B cell (primary cell): Measurements from ENCODE around the gene FRMD4A.

Experiments used
- EZH2 ChIP-seq: IDR thresholded peaks from 2 replicates; pipeline ENCODE4 v1.6.1; 2012; ENCODE audit warnings: borderline replicate concordance, low read depth, mild to moderate bottlenecking, moderate library complexity, low read length; ENCODE audit not compliant: insufficient read depth, poor library complexity, severe bottlenecking
- TF ChIP-seq, protein P1 (sequence below): fragments of 200-600 bp; IDR thresholded peaks from one replicate; pipeline ENCODE4 v1.8.0; 2022; ENCODE audit warnings: antibody characterized with exemption, mild to moderate bottlenecking

DNA sequence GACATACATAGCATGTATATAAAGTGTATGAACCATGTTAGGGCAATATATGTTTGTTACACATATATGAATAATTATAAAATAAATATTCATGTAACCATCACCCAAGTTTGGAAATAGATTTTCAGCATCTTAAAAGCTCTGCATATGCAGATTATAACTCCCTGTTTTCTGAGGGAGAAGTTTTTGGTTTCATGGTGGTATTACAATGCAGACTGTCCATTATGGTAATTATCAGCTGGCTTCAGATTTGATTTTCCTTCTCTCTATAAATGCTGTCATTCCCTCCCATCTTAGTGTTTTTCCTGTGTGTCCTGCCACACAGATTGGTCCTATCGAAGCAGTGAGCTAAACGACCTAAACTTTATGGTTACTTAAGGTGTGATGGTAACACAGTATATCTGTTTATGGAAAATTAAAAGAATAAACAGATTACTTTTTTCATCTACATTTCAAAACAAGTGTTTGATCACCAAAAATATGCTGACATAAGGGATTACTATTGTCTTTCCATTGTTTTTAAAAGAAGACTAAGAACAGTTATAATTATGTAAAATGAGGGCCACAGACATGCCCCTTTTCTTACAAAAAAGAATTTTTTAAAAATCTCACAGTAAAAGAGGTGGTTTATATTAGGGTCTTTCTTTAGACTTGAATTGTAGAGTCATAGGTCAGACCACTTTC is 726.2 kb downstream of the FRMD4A start:
- TF ChIP-seq, protein P1, sequence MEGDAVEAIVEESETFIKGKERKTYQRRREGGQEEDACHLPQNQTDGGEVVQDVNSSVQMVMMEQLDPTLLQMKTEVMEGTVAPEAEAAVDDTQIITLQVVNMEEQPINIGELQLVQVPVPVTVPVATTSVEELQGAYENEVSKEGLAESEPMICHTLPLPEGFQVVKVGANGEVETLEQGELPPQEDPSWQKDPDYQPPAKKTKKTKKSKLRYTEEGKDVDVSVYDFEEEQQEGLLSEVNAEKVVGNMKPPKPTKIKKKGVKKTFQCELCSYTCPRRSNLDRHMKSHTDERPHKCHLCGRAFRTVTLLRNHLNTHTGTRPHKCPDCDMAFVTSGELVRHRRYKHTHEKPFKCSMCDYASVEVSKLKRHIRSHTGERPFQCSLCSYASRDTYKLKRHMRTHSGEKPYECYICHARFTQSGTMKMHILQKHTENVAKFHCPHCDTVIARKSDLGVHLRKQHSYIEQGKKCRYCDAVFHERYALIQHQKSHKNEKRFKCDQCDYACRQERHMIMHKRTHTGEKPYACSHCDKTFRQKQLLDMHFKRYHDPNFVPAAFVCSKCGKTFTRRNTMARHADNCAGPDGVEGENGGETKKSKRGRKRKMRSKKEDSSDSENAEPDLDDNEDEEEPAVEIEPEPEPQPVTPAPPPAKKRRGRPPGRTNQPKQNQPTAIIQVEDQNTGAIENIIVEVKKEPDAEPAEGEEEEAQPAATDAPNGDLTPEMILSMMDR, result no peak
- TF ChIP-seq EZH2, result no peak
